ENCODE measurements around the gene TMEM132D.

- TF ChIP-seq EZH2phosphoT487 (IDR thresholded peaks at IDR 0.05; ENCODE audit: insufficient read depth, low read depth) (no peak), EZH2 (IDR thresholded peaks at IDR 0.05; ENCODE audit: insufficient read depth, poor library complexity, severe bottlenecking) (no peak)
Observed at GRCh38 chr12:129496226-129496625, 407.6 kb downstream of the TMEM132D start.

Measured in GM23248 (cell line).